Measurements from ENCODE around the gene SLC66A1. TPM values are rescaled to one million over a fixed set of nuclear protein-coding genes. Genes with fewer than 3 reads are reported as not detected.

SLC66A1 gene
- total RNA-seq, 1 experiment from 2014 or later, result 27.7 TPM

DNA sequence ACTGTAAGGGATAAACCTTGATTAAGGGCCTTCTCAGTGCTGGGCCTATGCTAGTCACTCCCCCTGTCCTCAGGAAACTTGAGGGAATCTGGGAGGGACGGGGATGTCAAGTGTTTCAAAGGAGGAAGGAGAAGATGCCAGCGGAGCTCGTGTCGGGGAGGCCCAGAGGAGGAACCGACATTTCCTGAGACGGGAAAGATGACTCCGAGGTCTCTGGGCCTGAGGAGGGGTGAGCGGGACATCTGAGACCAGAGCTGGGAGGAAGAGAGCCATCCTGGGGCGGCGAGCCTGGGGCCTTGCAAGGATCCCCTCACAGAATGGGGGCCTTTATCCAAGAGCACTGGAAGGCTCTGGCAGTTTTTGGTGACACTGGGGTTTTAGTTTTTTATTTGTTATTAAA, 10.4 kb downstream of the SLC66A1 start:
- CTCF ChIA-PET, result no interaction called here
- no TSS peak for BruUV-seq (replicated peaks)
- H3K4me2 ChIP-seq (ENCODE audit: low read length), result no peak overlapping the region

DNA sequence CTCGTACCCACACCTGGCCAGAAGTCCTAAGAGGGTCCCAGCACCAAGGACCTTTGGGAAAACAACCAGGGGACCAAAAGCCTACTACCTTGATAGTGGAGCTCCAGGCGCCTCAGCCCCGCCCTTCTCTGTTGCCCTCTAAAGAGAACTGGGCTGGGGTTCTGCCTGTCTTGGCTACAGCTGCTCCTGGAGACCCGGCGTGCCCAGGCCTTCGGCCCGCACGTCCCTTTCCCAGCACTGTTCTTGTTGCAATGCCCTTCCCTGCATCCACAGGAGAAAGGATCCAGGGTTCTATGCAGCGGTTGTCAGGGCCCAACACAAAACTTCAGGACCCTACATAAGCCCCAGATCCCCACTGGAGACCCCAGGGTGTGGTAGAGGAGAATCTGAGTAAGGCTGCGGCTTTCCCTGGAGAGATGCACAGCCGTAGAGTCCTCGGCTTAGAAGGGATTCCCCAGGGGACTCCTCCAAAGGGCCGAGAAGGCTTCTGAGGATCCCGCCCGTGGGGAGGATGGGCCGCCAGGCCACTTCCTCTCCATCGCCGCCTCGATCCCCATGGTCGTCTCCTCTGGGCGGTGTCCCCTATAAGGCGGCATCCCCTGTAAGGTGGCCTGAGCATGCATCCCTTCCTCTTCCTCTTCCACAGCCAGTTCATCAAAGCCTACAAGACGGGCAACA, 12.0 kb downstream of the SLC66A1 start:
- ATAC-seq (no peak), DNase-seq (no peak)
- Histone ChIP-seq H3K27ac (ENCODE audit: low read length) (no peak overlapping the region), H3K9ac (ENCODE audit: low read length) (no peak overlapping the region), H3K4me2 (ENCODE audit: low read length) (no peak overlapping the region), H3K4me3 (ENCODE audit: low read length) (no peak overlapping the region), H3K9me2 (replicated peaks; ENCODE audit: low read length) (no peaks in the 10 kb centered on the region), H2AFZ (ENCODE audit: low read length) (no peak overlapping the region), H3K36me3 (ENCODE audit: low read depth, low read length) (no peaks in the 10 kb centered on the region; the same call in 1 of the 2 replicates), H3K79me2 (ENCODE audit: low read length) (no peaks in the 10 kb centered on the region), H3K27me3 (ENCODE audit: low read length) (no peaks in the 10 kb centered on the region), H3K9me3 (ENCODE audit: low read length) (no peaks in the 10 kb centered on the region), H4K20me1 (ENCODE audit: low read length) (no peaks in the 10 kb centered on the region), H3F3A (ENCODE audit: low read length, unreplicated experiment) (no peaks in the 10 kb centered on the region), H3K4me1 (ENCODE audit: insufficient read depth, low read length) (no peaks in the 10 kb centered on the region)
- ChIA-PET CTCF (no interaction called here), POLR2A (ENCODE audit: unreplicated experiment) (no interaction called here)
- no TSS peak for BruUV-seq (replicated peaks)
- intact Hi-C loops (cut with micrococcal nuclease), result no loop called here
- TF ChIP-seq, protein P1, sequence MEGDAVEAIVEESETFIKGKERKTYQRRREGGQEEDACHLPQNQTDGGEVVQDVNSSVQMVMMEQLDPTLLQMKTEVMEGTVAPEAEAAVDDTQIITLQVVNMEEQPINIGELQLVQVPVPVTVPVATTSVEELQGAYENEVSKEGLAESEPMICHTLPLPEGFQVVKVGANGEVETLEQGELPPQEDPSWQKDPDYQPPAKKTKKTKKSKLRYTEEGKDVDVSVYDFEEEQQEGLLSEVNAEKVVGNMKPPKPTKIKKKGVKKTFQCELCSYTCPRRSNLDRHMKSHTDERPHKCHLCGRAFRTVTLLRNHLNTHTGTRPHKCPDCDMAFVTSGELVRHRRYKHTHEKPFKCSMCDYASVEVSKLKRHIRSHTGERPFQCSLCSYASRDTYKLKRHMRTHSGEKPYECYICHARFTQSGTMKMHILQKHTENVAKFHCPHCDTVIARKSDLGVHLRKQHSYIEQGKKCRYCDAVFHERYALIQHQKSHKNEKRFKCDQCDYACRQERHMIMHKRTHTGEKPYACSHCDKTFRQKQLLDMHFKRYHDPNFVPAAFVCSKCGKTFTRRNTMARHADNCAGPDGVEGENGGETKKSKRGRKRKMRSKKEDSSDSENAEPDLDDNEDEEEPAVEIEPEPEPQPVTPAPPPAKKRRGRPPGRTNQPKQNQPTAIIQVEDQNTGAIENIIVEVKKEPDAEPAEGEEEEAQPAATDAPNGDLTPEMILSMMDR (conservative IDR thresholded peaks at IDR 0.05; ENCODE audit: low read depth, low read length), result no peak
- TF ChIP-seq EZH2 (IDR thresholded peaks at IDR 0.05; ENCODE audit: low read length, unreplicated experiment) (no peak), EZH2phosphoT487 (IDR thresholded peaks at IDR 0.05; ENCODE audit: borderline replicate concordance, low read length) (no peak)

More for the DNA sequence above, 10.4 kb downstream of the SLC66A1 start:
- no peak for DNase-seq
- Histone ChIP-seq H3K27me3 (ENCODE audit: low read length) (no peaks in the 10 kb centered on the region), H3K27ac (ENCODE audit: low read length) (no peak overlapping the region), H4K20me1 (ENCODE audit: low read length) (no peaks in the 10 kb centered on the region), H2AFZ (ENCODE audit: low read length) (no peak overlapping the region), H3K9ac (ENCODE audit: low read length) (no peak overlapping the region), H3K36me3 (ENCODE audit: low read depth, low read length) (no peaks in the 10 kb centered on the region; the same call in 1 of the 2 replicates), H3K79me2 (ENCODE audit: low read length) (no peaks in the 10 kb centered on the region), H3F3A (ENCODE audit: low read length, unreplicated experiment) (no peaks in the 10 kb centered on the region), H3K9me3 (ENCODE audit: low read length) (no peaks in the 10 kb centered on the region), H3K9me2 (replicated peaks; ENCODE audit: low read length) (no peaks in the 10 kb centered on the region), H3K4me3 (ENCODE audit: low read length) (no peak overlapping the region), H3K4me1 (ENCODE audit: insufficient read depth, low read length) (no peaks in the 10 kb centered on the region)
- POLR2A ChIA-PET (ENCODE audit: unreplicated experiment), result no interaction called here
- TF ChIP-seq EZH2 (IDR thresholded peaks at IDR 0.05; ENCODE audit: low read length, unreplicated experiment) (no peak), EZH2phosphoT487 (IDR thresholded peaks at IDR 0.05; ENCODE audit: borderline replicate concordance, low read length) (no peak)
- TF ChIP-seq, protein P1 (conservative IDR thresholded peaks at IDR 0.05; ENCODE audit: low read depth, low read length), result no peak
- intact Hi-C loops (cut with micrococcal nuclease), result no loop called here
- ATAC-seq, result no peak

DNA sequence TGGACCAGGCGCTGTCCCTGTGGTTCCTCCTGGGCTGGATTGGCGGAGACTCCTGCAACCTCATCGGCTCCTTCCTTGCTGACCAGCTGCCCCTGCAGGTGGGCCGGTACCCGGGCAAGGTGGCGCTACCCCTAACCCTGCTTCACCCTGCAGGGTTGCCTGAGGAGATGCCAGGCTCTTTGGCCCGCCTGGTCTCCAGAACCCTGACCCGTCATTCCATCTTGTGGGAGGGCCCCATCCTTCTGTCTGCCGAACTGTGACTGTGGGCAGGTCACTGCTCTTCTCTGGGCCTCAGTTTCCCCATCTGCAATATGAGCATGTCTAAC, 12.5 kb downstream of the SLC66A1 start:
- H3K4me1 ChIP-seq (ENCODE audit: insufficient read depth, low read length), result no peaks in the 10 kb centered on the region
- ChIA-PET POLR2A (ENCODE audit: unreplicated experiment) (no interaction called here), CTCF (no interaction called here)
- ATAC-seq (no peak), DNase-seq (no peak)
- TF ChIP-seq EZH2 (IDR thresholded peaks at IDR 0.05; ENCODE audit: low read length, unreplicated experiment) (no peak), EZH2phosphoT487 (IDR thresholded peaks at IDR 0.05; ENCODE audit: borderline replicate concordance, low read length) (no peak)
- TF ChIP-seq, protein P1 (conservative IDR thresholded peaks at IDR 0.05; ENCODE audit: low read depth, low read length), result no peak
- H3K4me2 ChIP-seq (ENCODE audit: low read length), result no peak overlapping the region
- H3K9me3 ChIP-seq (ENCODE audit: low read length), result no peaks in the 10 kb centered on the region
- H3K27ac ChIP-seq (ENCODE audit: low read length), result no peak overlapping the region
- H3K27me3 ChIP-seq (ENCODE audit: low read length), result no peaks in the 10 kb centered on the region
- H2AFZ ChIP-seq (ENCODE audit: low read length), result no peak overlapping the region
- H3K4me3 ChIP-seq (ENCODE audit: low read length), result no peak overlapping the region
- no peak overlapping the region for H3K9ac ChIP-seq (ENCODE audit: low read length)
- H3F3A ChIP-seq (ENCODE audit: low read length, unreplicated experiment), result no peaks in the 10 kb centered on the region
- no peaks in the 10 kb centered on the region for H3K9me2 ChIP-seq (replicated peaks; ENCODE audit: low read length)
- no peaks in the 10 kb centered on the region for H3K36me3 ChIP-seq (ENCODE audit: low read depth, low read length)
- H4K20me1 ChIP-seq (ENCODE audit: low read length), result no peaks in the 10 kb centered on the region
- no peaks in the 10 kb centered on the region for H3K79me2 ChIP-seq (ENCODE audit: low read length)
- intact Hi-C loops (cut with micrococcal nuclease), result no loop called here
- no TSS peak for BruUV-seq (replicated peaks)
